Heart right ventricle (tissue), 16 donors: Measurements from ENCODE around the gene HTR3A. TPM values are rescaled to one million over a fixed set of nuclear protein-coding genes. Genes with fewer than 3 reads are reported as not detected.
"Not testable (repeated sequence)": the region's sequence is repeated elsewhere in the genome, so short reads cannot be mapped to it uniquely, and the experiment has no call there.

Experiments used
- ATAC-seq, 8 donors: fragments of 200-7000 bp; cut with Tn5 transposase; one replicate each; pipeline ENCODE4 v1.9.1; 2020; ENCODE audit warnings: mild to moderate bottlenecking in 8 of 8, moderate library complexity in 8 of 8, moderate number of reproducible peaks in 1 of 8
- DNase-seq, 2 donors: peaks; one replicate each; pipeline ENCODE4 v3.0.0-alpha.2; 2020
- H3K27ac ChIP-seq, 10 donors: fragments of 200-600 bp; sonication (generic) in 2 of 10; one replicate each; pipeline versions ENCODE4 v1.5.0 to v1.8.0; 2020 to 2022; ENCODE audit warnings: mild to moderate bottlenecking in 3 of 10
- H3K27me3 ChIP-seq, 7 donors: fragments of 200-600 bp; one replicate each; pipeline ENCODE4 v1.8.0; 2021 to 2022; ENCODE audit warnings: mild to moderate bottlenecking in 2 of 7
- H3K36me3 ChIP-seq, 9 donors: fragments of 200-600 bp; sonication (generic) in 1 of 9; one replicate each; pipeline versions ENCODE4 v1.5.0 to v1.8.0; 2020 to 2022; ENCODE audit warnings: mild to moderate bottlenecking in 2 of 9
- H3K4me1 ChIP-seq, 9 donors: fragments of 200-600 bp; sonication (generic) in 1 of 9; one replicate each; pipeline versions ENCODE4 v1.5.0 to v1.8.0; 2020 to 2022; ENCODE audit warnings: mild to moderate bottlenecking in 4 of 9
- H3K4me3 ChIP-seq, 10 donors: fragments of 200-600 bp; sonication (generic) in 2 of 10; one replicate each; pipeline versions ENCODE4 v1.5.0 to v1.8.0; 2020 to 2022; ENCODE audit warnings: mild to moderate bottlenecking in 7 of 10, moderate library complexity in 2 of 10
- H3K9me3 ChIP-seq, 11 donors: fragments of 200-600 bp in 10 of 11; sonication (generic) in 2 of 11; one replicate each; pipeline versions ENCODE4 v1.5.0 to v1.8.0; 2013 to 2022; ENCODE audit warnings: mild to moderate bottlenecking in 2 of 11, control low read depth in 1 of 11, moderate library complexity in 1 of 11
- CTCF ChIP-seq, 9 donors: fragments of 200-600 bp; sonication (generic) in 2 of 9; IDR thresholded peaks; one replicate each; pipeline versions ENCODE4 v1.5.0 to v1.8.0; 2021 to 2022; ENCODE audit warnings: antibody characterized with exemption in 9 of 9, mild to moderate bottlenecking in 5 of 9, moderate library complexity in 1 of 9
- WGBS, 2 donors: extraction: QIAGEN DNeasy Blood & Tissue Kit; methylation state at CpG; one replicate each; pipeline ENCODE4 v1.1.7; 2013; ENCODE audit warnings: inconsistent platforms in 1 of 2; 5-methylcytosine and 5-hydroxymethylcytosine counted together
- intact Hi-C, 10 donors: fragments of 100-400 bp; cut with DNase I; formaldehyde crosslinking; loops; one replicate each; pipeline versions ENCODE4 v1.11.1 to v1.14.2; 2022
- polyA plus RNA-seq, 2 donors: library from polyadenylated mRNA; stranded (reverse); fragments of 200-250 nt; gene quantifications; one replicate each; pipeline ENCODE4 v1.2.3, GENCODE V29; 2013
- total RNA-seq, 10 donors: library from RNA; stranded (reverse); fragmentation: NEBNext Ultra II Directional in 3 of 10; extraction: Animal tissue kit (Norgen Biotek cat#: 25700) in 3 of 10; gene quantifications; one replicate each; pipeline versions ENCODE4 v1.2.1 to v1.2.4, GENCODE V29; 2021 to 2023
- donor health status: Arrhythmogenic right ventricular cardiomyopathy.
- donor health status: ischemic (EF 13 %, LVEDD 7.1; RV severe dilation, severe dysfunction).
- donor health status: healthy with polysubstance abuse.
- donor health status: DM: no; HTN: yes; CAD: no.
- donor health status: DM: no; HTN: no; CAD: no.
- donor health status: ischemic (EF 25% LVEDD 6.9; RV normal size, moderate dysfunction).
- donor health status: ischemic (EF 25% LVEDD 5.7; RV mildly dilated, moderate dysfunction).
- donor health status: healthy.
- donor health status: DM: yes; HTN: yes; CAD: no.
- donor health status: Ischemic cardiomyopathy.
- donor health status: ischemic (EF 35%, LVEDD 5.7; RV mildly dilated, moderate dysfunction).
- donor health status: nonischemic (EF 11% LVEDD 7.7; RV severe dilation, severe dysfunction).
- donor health status: DM: yes; HTN: yes; CAD: no.
- donor health status: PGD.
- donor health status: ischemic (EF 29% LVEDD 5.4; RV normal size, mild dysfunction).
- donor health status: nonischemic (EF 23%, LVEDD 6.1; RV moderate dilation, normal function).

HTR3A gene
- total and polyA plus RNA-seq, 12 donors, result 0.07 to 0.16 TPM; not detected in 10

GRCh38 chr11:113932788-113933187, 42.1 kb upstream of the HTR3A start:
- WGBS, 2 donors, result 72% methylated on average over 7 of the region's 7 CpGs
- no peaks in the 10 kb centered on the region for H3K4me1 ChIP-seq

GRCh38 chr11:113934193-113934592, 40.7 kb upstream of the HTR3A start:
- H3K9me3 ChIP-seq, H3K27ac ChIP-seq, H3K4me1 ChIP-seq, ATAC-seq, H3K36me3 ChIP-seq, DNase-seq, intact Hi-C loops, H3K4me3 ChIP-seq: not testable (repeated sequence)
- WGBS, 2 donors, result 95 to 97% methylated on average over 3 of the region's 3 CpGs
- peaks cover 0 to 20% (median 0%) of the 10 kb centered on the region in 7 donors for H3K27me3 ChIP-seq

More at GRCh38 chr11:113932788-113933187, 42.1 kb upstream of the HTR3A start:
- Histone ChIP-seq H3K9me3 (no peaks in the 10 kb centered on the region), H3K36me3 (no peaks in the 10 kb centered on the region), H3K27ac (no peak overlapping the region), H3K4me3 (no peak overlapping the region), H3K27me3 (peaks cover 0 to 22% (median 0%) of the 10 kb centered on the region in 7 donors)
- DNase-seq (no peak), ATAC-seq (no peak)
- intact Hi-C loops, result no loop called here
- no peak for TF ChIP-seq CTCF (IDR thresholded peaks at IDR 0.05)

GRCh38 chr11:113934761-113935160, 40.1 kb upstream of the HTR3A start:
- WGBS, 2 donors, result 74 to 83% methylated on average over 4 of the region's 4 CpGs
- Histone ChIP-seq H3K36me3 (no peaks in the 10 kb centered on the region), H3K27me3 (peaks cover 0 to 17% (median 0%) of the 10 kb centered on the region in 7 donors), H3K27ac (no peak overlapping the region), H3K9me3 (no peaks in the 10 kb centered on the region), H3K4me3 (no peak overlapping the region), H3K4me1 (no peaks in the 10 kb centered on the region)
- intact Hi-C loops, result no loop called here
- TF ChIP-seq CTCF (IDR thresholded peaks at IDR 0.05), result no peak
- no peak for ATAC-seq
- no peak for DNase-seq

- DNase-seq (no peak), ATAC-seq (peak in 1 of 8 donors; percentile 49)
- no peak overlapping the region for H3K27ac ChIP-seq
Measured at GRCh38 chr11:113935858-113936257, 39.0 kb upstream of the HTR3A start.

More at GRCh38 chr11:113935858-113936257, 39.0 kb upstream of the HTR3A start:
- Histone ChIP-seq H3K4me1 (no peaks in the 10 kb centered on the region), H3K9me3 (no peaks in the 10 kb centered on the region), H3K4me3 (no peak overlapping the region), H3K36me3 (no peaks in the 10 kb centered on the region), H3K27me3 (peaks cover 0 to 14% (median 0%) of the 10 kb centered on the region in 7 donors)
- intact Hi-C loops, result no loop called here
- no peak for TF ChIP-seq CTCF (IDR thresholded peaks at IDR 0.05)
- WGBS, 2 donors, result 35 to 42% methylated on average over 4 of the region's 4 CpGs
